Measurements from ENCODE around the gene SLC38A4. TPM values are rescaled to one million over a fixed set of nuclear protein-coding genes. Genes with fewer than 3 reads are reported as not detected.

The SLC38A4 gene, protein sequence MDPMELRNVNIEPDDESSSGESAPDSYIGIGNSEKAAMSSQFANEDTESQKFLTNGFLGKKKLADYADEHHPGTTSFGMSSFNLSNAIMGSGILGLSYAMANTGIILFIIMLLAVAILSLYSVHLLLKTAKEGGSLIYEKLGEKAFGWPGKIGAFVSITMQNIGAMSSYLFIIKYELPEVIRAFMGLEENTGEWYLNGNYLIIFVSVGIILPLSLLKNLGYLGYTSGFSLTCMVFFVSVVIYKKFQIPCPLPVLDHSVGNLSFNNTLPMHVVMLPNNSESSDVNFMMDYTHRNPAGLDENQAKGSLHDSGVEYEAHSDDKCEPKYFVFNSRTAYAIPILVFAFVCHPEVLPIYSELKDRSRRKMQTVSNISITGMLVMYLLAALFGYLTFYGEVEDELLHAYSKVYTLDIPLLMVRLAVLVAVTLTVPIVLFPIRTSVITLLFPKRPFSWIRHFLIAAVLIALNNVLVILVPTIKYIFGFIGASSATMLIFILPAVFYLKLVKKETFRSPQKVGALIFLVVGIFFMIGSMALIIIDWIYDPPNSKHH
- total RNA-seq = 0.26 and 0.37 TPM in 2 replicates

DNA sequence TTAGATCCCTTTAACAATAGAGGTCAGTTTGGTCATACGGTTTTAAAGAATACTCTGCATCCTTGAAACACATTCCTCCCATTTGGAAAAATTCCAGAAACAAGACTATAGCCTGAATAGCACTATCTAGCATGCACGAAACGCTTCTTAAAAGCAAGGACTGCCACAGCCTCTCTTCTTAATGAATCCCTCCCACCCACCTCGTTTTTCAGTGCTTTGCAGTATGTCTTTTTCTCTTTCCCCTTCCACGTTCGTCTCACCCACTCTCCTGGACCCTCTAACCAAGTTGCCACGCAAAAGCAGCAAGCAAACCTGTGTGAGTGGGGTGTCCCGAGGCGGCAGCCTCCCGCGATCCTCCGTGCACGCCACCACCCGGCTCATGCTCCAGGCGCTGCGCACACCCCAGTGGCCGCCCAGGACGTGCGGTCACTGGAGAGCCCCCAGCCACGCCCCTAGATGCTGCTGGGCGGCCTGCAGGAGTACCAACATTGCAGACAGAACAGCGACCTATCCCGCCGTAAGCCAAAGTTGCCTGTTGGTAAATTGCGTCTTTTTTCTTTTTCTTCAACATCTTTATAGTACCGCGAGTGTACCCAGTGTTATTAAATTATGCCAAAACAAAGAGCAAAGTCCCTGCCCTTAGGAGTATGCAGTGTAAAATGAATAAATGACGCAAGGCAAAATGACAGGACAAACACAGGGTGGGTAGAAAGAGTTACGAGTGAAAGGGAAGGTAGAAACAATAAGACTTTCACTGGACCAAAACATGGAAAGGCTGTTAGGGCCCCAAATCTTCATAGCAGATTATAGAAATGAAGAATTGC is at the start of gene SLC38A4:
TSS of gene SLC38A4 (minus strand) at position 407 of the 824 bp plus-strand sequence. CDS start 32,926 bp downstream, outside the sequence.

